ENCODE data around the gene CEP112.

Gene CEP112

DNA sequence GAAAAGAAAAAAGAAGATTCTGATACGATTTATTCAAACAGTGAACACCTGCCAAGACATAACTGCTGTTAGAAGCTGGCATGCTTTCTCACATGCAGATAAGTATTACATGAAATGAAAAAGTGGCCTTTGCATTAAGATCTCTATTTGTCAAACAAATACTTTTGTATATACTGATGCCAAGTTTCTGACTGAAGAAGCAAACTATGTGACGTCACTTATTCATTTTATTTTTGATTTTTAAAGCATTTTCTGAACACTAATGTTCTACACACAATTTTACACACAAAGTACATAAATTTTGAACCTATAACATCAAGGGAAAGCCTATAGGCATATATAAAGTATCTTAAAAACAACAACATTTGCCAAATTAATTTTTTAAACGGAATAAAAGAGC is 153.8 kb downstream of the CEP112 start:
- no peak overlapping the region for H3K4me3 ChIP-seq (ENCODE audit: low read depth, low read length)
- DNase-seq (ENCODE audit: low read depth), result no peak
- TF ChIP-seq, protein P1, sequence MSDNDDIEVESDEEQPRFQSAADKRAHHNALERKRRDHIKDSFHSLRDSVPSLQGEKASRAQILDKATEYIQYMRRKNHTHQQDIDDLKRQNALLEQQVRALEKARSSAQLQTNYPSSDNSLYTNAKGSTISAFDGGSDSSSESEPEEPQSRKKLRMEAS (IDR thresholded peaks at IDR 0.05; ENCODE audit: low read depth, low read length), result no peak
- TF ChIP-seq POLR2A (IDR thresholded peaks at IDR 0.05; ENCODE audit: extremely low read depth, insufficient read length) (no peak), MYC (IDR thresholded peaks at IDR 0.05; ENCODE audit: low read depth, low read length) (no peak)
- TF ChIP-seq, protein P2, sequence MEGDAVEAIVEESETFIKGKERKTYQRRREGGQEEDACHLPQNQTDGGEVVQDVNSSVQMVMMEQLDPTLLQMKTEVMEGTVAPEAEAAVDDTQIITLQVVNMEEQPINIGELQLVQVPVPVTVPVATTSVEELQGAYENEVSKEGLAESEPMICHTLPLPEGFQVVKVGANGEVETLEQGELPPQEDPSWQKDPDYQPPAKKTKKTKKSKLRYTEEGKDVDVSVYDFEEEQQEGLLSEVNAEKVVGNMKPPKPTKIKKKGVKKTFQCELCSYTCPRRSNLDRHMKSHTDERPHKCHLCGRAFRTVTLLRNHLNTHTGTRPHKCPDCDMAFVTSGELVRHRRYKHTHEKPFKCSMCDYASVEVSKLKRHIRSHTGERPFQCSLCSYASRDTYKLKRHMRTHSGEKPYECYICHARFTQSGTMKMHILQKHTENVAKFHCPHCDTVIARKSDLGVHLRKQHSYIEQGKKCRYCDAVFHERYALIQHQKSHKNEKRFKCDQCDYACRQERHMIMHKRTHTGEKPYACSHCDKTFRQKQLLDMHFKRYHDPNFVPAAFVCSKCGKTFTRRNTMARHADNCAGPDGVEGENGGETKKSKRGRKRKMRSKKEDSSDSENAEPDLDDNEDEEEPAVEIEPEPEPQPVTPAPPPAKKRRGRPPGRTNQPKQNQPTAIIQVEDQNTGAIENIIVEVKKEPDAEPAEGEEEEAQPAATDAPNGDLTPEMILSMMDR (IDR thresholded peaks at IDR 0.05; ENCODE audit: low read depth, low read length), result no peak

DNA sequence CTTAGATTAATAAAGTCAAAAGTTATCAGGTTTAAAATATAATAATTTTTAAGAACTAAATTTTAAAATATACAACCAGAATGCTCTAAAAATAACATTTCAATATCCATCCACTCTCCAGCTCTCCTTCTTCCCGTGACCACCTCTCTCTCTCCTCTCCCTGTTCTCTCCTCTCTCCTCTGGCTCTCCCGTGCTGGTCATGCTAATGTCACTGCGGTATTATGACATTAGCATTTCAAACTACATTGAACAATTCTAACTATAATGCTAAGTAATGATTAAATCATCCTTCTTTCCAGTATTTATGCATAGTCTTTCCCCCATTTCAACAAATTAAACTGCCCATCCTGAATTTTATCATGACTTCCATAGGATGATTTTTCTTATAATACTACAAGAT is 154.7 kb downstream of the CEP112 start:
- no peak for DNase-seq (ENCODE audit: low read depth)
- no peak overlapping the region for H3K4me3 ChIP-seq (ENCODE audit: low read depth, low read length)
- TF ChIP-seq, protein P1 (IDR thresholded peaks at IDR 0.05; ENCODE audit: low read depth, low read length), result no peak
- no peak for TF ChIP-seq POLR2A (IDR thresholded peaks at IDR 0.05; ENCODE audit: extremely low read depth, insufficient read length)
- TF ChIP-seq, protein P2 (IDR thresholded peaks at IDR 0.05; ENCODE audit: low read depth, low read length), result no peak
- TF ChIP-seq MYC (IDR thresholded peaks at IDR 0.05; ENCODE audit: low read depth, low read length), result no peak

DNA sequence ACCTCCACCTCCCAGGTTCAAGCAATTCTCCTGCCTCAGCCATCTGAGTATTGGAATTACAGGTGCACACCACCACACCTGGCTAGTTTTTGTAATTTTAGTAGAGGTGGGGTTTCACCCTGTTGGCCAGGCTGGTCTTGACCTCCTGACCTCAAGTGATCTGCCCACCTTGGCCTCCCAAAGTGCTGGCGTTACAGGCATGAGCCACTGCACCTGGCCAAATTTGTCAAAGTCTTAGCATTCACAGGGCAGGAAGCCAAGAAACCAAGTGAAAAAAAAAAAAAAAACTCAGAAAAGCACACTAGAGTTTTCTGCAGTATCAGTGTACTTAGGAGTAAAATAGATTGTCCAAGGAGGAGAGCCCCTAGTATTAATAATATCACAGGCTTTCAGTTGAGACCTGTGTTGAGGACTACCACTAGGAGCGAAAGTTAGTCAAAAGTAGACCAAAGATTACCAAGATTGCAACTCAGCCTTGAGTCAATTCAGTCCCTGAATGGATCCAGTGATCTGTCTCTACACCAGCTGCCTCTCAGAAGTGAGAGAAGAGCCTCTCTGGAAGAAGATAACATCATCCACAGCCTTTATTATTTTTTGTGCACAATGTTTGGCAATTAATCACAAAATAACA is 159.7 kb downstream of the CEP112 start:
- TF ChIP-seq, protein P2 (IDR thresholded peaks at IDR 0.05; ENCODE audit: low read depth, low read length), result no peak
- no peak overlapping the region for H3K4me3 ChIP-seq (ENCODE audit: low read depth, low read length)
- DNase-seq (ENCODE audit: low read depth), result no peak

DNA sequence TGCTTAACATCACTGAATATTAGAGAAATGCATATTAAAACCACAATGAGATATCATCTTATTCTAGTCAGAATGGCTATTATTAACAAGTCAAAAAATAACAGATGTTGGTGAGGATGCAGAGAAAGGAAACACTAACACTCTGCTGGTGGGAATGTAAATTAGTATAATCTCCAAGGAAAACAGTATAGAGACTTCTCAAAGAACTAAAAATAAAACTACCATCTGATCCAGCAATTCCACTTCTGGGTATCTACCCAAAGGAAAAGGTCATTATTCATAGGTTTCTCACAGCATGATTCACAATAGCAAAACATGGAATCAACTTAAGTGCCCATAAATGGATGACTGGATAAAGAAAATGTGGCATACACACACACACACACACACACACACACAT is 166.4 kb downstream of the CEP112 start:
- no peak for DNase-seq (ENCODE audit: low read depth)
- TF ChIP-seq, protein P1 (IDR thresholded peaks at IDR 0.05; ENCODE audit: low read depth, low read length), result no peak
- TF ChIP-seq POLR2A (IDR thresholded peaks at IDR 0.05; ENCODE audit: extremely low read depth, insufficient read length) (no peak), MYC (IDR thresholded peaks at IDR 0.05; ENCODE audit: low read depth, low read length) (no peak)
- TF ChIP-seq, protein P2 (IDR thresholded peaks at IDR 0.05; ENCODE audit: low read depth, low read length), result no peak
- no peak overlapping the region for H3K4me3 ChIP-seq (ENCODE audit: low read depth, low read length)

DNA sequence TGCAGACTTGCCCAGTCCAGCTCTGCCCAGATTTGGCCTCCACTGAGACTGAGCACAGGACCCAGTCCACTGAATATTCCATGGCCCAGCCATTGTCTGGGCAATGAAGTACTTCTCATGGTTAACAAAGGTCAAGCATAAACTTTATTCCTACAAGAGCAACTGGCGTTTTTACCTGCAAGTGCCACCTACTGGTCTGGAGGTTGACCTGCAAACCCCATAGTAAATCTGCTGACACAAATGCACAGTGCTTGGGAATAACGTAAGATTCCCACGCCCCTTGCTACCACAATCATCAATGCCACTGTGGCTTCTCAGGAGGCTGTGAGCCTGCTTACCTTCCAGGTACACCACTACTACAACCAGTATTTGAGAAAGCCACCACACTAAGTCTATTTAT is 170.2 kb downstream of the CEP112 start:
- TF ChIP-seq, protein P2 (IDR thresholded peaks at IDR 0.05; ENCODE audit: low read depth, low read length), result no peak
- no peak for TF ChIP-seq POLR2A (IDR thresholded peaks at IDR 0.05; ENCODE audit: extremely low read depth, insufficient read length)
- TF ChIP-seq, protein P1 (IDR thresholded peaks at IDR 0.05; ENCODE audit: low read depth, low read length), result no peak
- no peak for TF ChIP-seq MYC (IDR thresholded peaks at IDR 0.05; ENCODE audit: low read depth, low read length)
- DNase-seq (ENCODE audit: low read depth), result no peak
- no peak overlapping the region for H3K4me3 ChIP-seq (ENCODE audit: low read depth, low read length)

DNA sequence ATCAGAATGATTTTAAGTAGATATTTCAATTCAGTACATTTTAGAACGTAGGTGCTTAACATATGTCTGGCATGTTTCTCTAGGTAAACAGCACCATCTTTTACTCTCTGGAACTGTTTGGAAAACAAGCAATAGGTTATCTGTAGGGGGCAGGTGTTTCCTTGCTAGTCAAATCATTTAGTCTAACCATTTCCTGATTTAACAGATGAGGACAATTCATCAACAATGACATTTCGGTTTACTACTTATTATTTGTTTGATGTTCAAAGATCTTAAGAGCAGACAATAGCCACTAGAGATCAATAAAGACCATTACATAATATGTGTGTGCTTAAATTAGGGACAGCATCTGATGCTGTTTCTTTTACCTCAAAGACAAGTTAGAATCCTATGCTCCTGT is 173.1 kb downstream of the CEP112 start:
- H3K4me3 ChIP-seq (ENCODE audit: low read depth, low read length), result no peak overlapping the region
- no peak for DNase-seq (ENCODE audit: low read depth)
- TF ChIP-seq, protein P1 (IDR thresholded peaks at IDR 0.05; ENCODE audit: low read depth, low read length), result no peak
- TF ChIP-seq POLR2A (IDR thresholded peaks at IDR 0.05; ENCODE audit: extremely low read depth, insufficient read length) (no peak), MYC (IDR thresholded peaks at IDR 0.05; ENCODE audit: low read depth, low read length) (no peak)
- TF ChIP-seq, protein P2 (IDR thresholded peaks at IDR 0.05; ENCODE audit: low read depth, low read length), result no peak

Data from NB4 (cell line).